Omental fat pad (tissue), 4 donors: ENCODE data around the gene GALNS. TPM values are rescaled to one million over a fixed set of nuclear protein-coding genes. Genes with fewer than 3 reads are reported as not detected.
A peak's percentile ranks its signal among the peaks of the same experiment; 100 is the strongest.

Source experiments
- ATAC-seq: fragments of 150-250 bp; one replicate; pipeline ENCODE4 v1.9.1; 2016; ENCODE audit warnings: mild to moderate bottlenecking, moderate library complexity; ENCODE audit not compliant: low FRiP score
- DNase-seq: peaks from one replicate; pipeline ENCODE4 v3.0.0-alpha.2; 2019; ENCODE audit warnings: low spot score
- CTCF ChIP-seq, 3 donors: fragments of 450-650 bp; IDR thresholded peaks; one replicate each; pipeline ENCODE4 v1.5.1; 2016 to 2017; ENCODE audit warnings: antibody characterized with exemption in 3 of 3, mild to moderate bottlenecking in 3 of 3, moderate library complexity in 2 of 3
- total RNA-seq, 4 donors: library from RNA; depleted of rRNA; stranded (reverse); fragments of >200 nt; gene quantifications; one replicate each; pipeline ENCODE4 v1.1.0, GENCODE V29; 2016

GALNS gene
- total RNA-seq, 4 donors from 2014 or later: 15.0 to 32.0 (median 23.4) TPM

GRCh38 chr16:88888057-88888456 lies 31.3 kb upstream of the GALNS start:
- ATAC-seq (no peak), DNase-seq (no peak)
- TF ChIP-seq CTCF (IDR thresholded peaks at IDR 0.05): no peak

- TF ChIP-seq CTCF (IDR thresholded peaks at IDR 0.05): no peak
- ATAC-seq (no peak), DNase-seq (peak; percentile 23)
These were observed 30.2 kb upstream of the GALNS start for GRCh38 chr16:88886845-88887521.

GRCh38 chr16:88886420-88886844 lies 29.7 kb upstream of the GALNS start:
- ATAC-seq: no peak
- DNase-seq: no peak
- no peak for TF ChIP-seq CTCF (IDR thresholded peaks at IDR 0.05)

- no peak for DNase-seq
- peak; percentile 10 for ATAC-seq
- TF ChIP-seq CTCF (IDR thresholded peaks at IDR 0.05): no peak
These were observed 29.0 kb upstream of the GALNS start for GRCh38 chr16:88885693-88886280.

- no peak for TF ChIP-seq CTCF (IDR thresholded peaks at IDR 0.05)
- DNase-seq (no peak), ATAC-seq (no peak)
These were observed 28.0 kb upstream of the GALNS start for GRCh38 chr16:88884569-88885271.

GRCh38 chr16:88883946-88884345 lies 27.2 kb upstream of the GALNS start:
- no peak for TF ChIP-seq CTCF (IDR thresholded peaks at IDR 0.05)
- ATAC-seq: no peak

More at GRCh38 chr16:88883946-88884345, 27.2 kb upstream of the GALNS start:
- no peak for DNase-seq
